Measurements from ENCODE around the gene LRRC39.

Gene LRRC39

GRCh38 chr1:100178091-100178490 is at the start of gene LRRC39:
Gene LRRC39, minus strand, starts transcription at chr1:100178256. Its CDS starts 9,740 bp downstream, at chr1:100168516.
- H3K4me3 ChIP-seq (ENCODE audit: low read depth, low read length): no peak within 1 kb of the TSS
- no peak for TF ChIP-seq CTCF (conservative IDR thresholded peaks at IDR 0.05; ENCODE audit: low read depth, low read length)
- peak; percentile 3 for DNase-seq (ENCODE audit: low read depth)

- TF ChIP-seq CTCF (conservative IDR thresholded peaks at IDR 0.05; ENCODE audit: low read depth, low read length): no peak
- no peak overlapping the region for H3K4me3 ChIP-seq (ENCODE audit: low read depth, low read length)
- no peak for DNase-seq (ENCODE audit: low read depth)
Measured at GRCh38 chr1:100222428-100222827, 44.4 kb upstream of the LRRC39 start.

- peak; percentile 6 for DNase-seq (ENCODE audit: low read depth)
- no peak overlapping the region for H3K4me3 ChIP-seq (ENCODE audit: low read depth, low read length)
- TF ChIP-seq CTCF (conservative IDR thresholded peaks at IDR 0.05; ENCODE audit: low read depth, low read length): no peak
Measured at GRCh38 chr1:100219883-100220282, 41.8 kb upstream of the LRRC39 start.

GRCh38 chr1:100219457-100219856 is 41.4 kb upstream of the LRRC39 start:
- no peak for TF ChIP-seq CTCF (conservative IDR thresholded peaks at IDR 0.05; ENCODE audit: low read depth, low read length)
- H3K4me3 ChIP-seq (ENCODE audit: low read depth, low read length): no peak overlapping the region
- no peak for DNase-seq (ENCODE audit: low read depth)

- no peak for DNase-seq (ENCODE audit: low read depth)
- H3K4me3 ChIP-seq (ENCODE audit: low read depth, low read length): no peak overlapping the region
- no peak for TF ChIP-seq CTCF (conservative IDR thresholded peaks at IDR 0.05; ENCODE audit: low read depth, low read length)
Measured at GRCh38 chr1:100217834-100218233, 39.8 kb upstream of the LRRC39 start.

GRCh38 chr1:100215101-100215500 is 37.0 kb upstream of the LRRC39 start:
- no peak for DNase-seq (ENCODE audit: low read depth)
- H3K4me3 ChIP-seq (ENCODE audit: low read depth, low read length): no peak overlapping the region
- no peak for TF ChIP-seq CTCF (conservative IDR thresholded peaks at IDR 0.05; ENCODE audit: low read depth, low read length)

GRCh38 chr1:100213141-100213540 is 35.1 kb upstream of the LRRC39 start:
- H3K4me3 ChIP-seq (ENCODE audit: low read depth, low read length): no peak overlapping the region
- no peak for DNase-seq (ENCODE audit: low read depth)
- TF ChIP-seq CTCF (conservative IDR thresholded peaks at IDR 0.05; ENCODE audit: low read depth, low read length): no peak

All from choroid plexus epithelial cell (primary cell).